Astrocyte (in vitro differentiated cells and primary cell): ENCODE results near the gene RPL18. TPM values are rescaled to one million over a fixed set of nuclear protein-coding genes. Genes with fewer than 3 reads are reported as not detected.
A peak's percentile ranks its signal among the peaks of the same experiment; 100 is the strongest.

Experiments used
- DNase-seq: peaks from one replicate; pipeline ENCODE4 v3.0.0-alpha.2; 2010; ENCODE audit warnings: low read depth
- FAIRE-seq: peaks from 2 replicates; lab custom pipeline; 2011; peaks lifted over from hg19 to GRCh38; lab: Jason Lieb, UNC
- H2AFZ ChIP-seq: 2 replicates; pipeline ENCODE4 v1.6.0; 2012; ENCODE audit warnings: low read depth, low read length, inconsistent platforms
- H3K27ac ChIP-seq: 2 replicates; pipeline ENCODE4 v1.5.1; 2011; ENCODE audit warnings: low read depth, low read length, inconsistent platforms
- H3K27me3 ChIP-seq: 2 replicates; pipeline ENCODE4 v1.6.0; 2011; ENCODE audit warnings: low read length, inconsistent platforms; ENCODE audit not compliant: insufficient read depth
- H3K36me3 ChIP-seq: 2 replicates; pipeline ENCODE4 v1.5.1; 2011; ENCODE audit warnings: low read length, inconsistent platforms; ENCODE audit not compliant: insufficient read depth
- H3K4me1 ChIP-seq: 2 replicates; pipeline ENCODE4 v1.5.1; 2011; ENCODE audit warnings: low read length, inconsistent platforms; ENCODE audit not compliant: insufficient read depth
- H3K4me2 ChIP-seq: 2 replicates; pipeline ENCODE4 v1.6.0; 2012; ENCODE audit warnings: low read length, inconsistent platforms
- H3K4me3 ChIP-seq: 2 replicates; pipeline ENCODE4 v1.5.1; 2011; ENCODE audit warnings: low read depth, mild to moderate bottlenecking, low read length, inconsistent platforms; ENCODE audit not compliant: insufficient read depth
- H3K79me2 ChIP-seq: 2 replicates; pipeline ENCODE4 v1.6.0; 2012; ENCODE audit warnings: mild to moderate bottlenecking, low read length, inconsistent platforms; ENCODE audit not compliant: insufficient read depth
- H3K9ac ChIP-seq: 2 replicates; pipeline ENCODE4 v1.6.0; 2012; ENCODE audit warnings: mild to moderate bottlenecking, low read length, inconsistent platforms
- H3K9me3 ChIP-seq: 2 replicates; pipeline ENCODE4 v1.5.1; 2012; ENCODE audit warnings: low read depth, mild to moderate bottlenecking, low read length, inconsistent platforms; ENCODE audit not compliant: insufficient read depth
- H4K20me1 ChIP-seq: 2 replicates; pipeline ENCODE4 v1.6.0; 2012; ENCODE audit warnings: low read length, inconsistent platforms; ENCODE audit not compliant: insufficient read depth
- H3K27ac Mint-ChIP-seq: one replicate; pipeline ENCODE4 v1.8.0; 2021; ENCODE audit warnings: mild to moderate bottlenecking, mixed read lengths; ENCODE audit not compliant: unreplicated experiment
- H3K27me3 Mint-ChIP-seq: one replicate; pipeline ENCODE4 v1.8.0; 2021; ENCODE audit warnings: low read depth, mixed read lengths; ENCODE audit not compliant: unreplicated experiment
- H3K36me3 Mint-ChIP-seq: one replicate; pipeline ENCODE4 v1.8.0; 2021; ENCODE audit warnings: low read depth, mixed read lengths; ENCODE audit not compliant: unreplicated experiment
- H3K4me1 Mint-ChIP-seq: one replicate; pipeline ENCODE4 v1.8.0; 2021; ENCODE audit warnings: low read depth, mixed read lengths; ENCODE audit not compliant: unreplicated experiment
- H3K4me3 Mint-ChIP-seq: one replicate; pipeline ENCODE4 v1.8.0; 2021; ENCODE audit warnings: mild to moderate bottlenecking, moderate library complexity, mixed read lengths; ENCODE audit not compliant: unreplicated experiment
- H3K9me3 Mint-ChIP-seq: one replicate; pipeline ENCODE4 v1.8.0; 2021; ENCODE audit warnings: mild to moderate bottlenecking, mixed read lengths; ENCODE audit not compliant: unreplicated experiment
- EZH2 ChIP-seq: IDR thresholded peaks from 2 replicates; pipeline ENCODE4 v1.6.1; 2012; ENCODE audit warnings: mild to moderate bottlenecking, low read length, inconsistent platforms; ENCODE audit not compliant: insufficient read depth
- total RNA-seq: library from RNA; stranded (reverse); gene quantifications from 2 replicates; pipeline ENCODE4 v1.2.1, GENCODE V29; 2021
- TF ChIP-seq, protein P1 (sequence below): IDR thresholded peaks from 2 replicates; pipeline ENCODE4 v1.5.1; 2011; ENCODE audit warnings: low read depth, mild to moderate bottlenecking, inconsistent platforms, low read length, moderate library complexity; ENCODE audit not compliant: insufficient read depth

The RPL18 gene
- total RNA-seq, 1 donor from 2014 or later: 1,102 TPM

DNA sequence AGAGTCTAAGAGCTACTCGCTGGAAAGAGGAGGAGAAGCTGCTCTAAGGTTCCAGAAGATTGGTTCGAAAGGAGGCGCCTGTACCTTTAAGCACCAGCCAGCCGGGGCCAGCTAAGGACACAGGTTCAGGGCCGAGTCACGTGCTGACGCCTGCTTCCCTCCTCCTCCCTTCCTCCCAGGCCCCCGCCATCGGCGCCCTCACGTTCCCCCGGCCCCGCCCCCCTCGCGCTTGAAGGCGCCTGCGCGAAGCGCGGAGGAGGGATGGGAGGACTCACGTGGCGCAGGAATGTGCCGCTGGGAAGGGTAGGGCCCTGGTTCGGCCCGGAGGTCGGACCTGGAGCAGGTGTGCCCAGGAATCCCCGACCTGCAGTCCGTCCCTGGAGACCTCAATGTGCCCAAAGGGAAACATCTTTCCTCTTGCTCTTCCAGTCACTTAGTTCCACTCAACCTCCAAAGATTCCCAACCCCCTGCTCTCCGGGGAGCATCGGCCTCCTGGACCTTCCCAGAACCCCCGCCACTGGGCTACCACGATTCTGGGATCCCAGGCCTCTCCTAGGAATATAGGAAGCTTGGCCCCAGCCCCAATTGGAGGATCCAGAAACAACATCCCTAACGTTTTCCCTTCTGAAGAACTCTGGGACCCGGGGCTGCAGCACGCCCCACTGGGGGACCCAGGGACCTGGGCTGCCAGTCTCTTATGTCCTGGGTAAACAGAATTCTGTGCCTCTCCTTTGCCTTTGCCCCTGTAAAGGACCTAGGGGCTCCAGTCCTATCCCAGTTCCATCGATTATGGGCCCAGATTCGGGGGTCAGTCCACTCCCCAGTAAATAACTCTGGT is 15.7 kb upstream of the RPL18 start:
- no peaks in the 10 kb centered on the region for H4K20me1 ChIP-seq
- peak overlapping the region; percentile 35 for H2AFZ ChIP-seq
- H3K27ac ChIP-seq: no peak overlapping the region
- H3K4me2 ChIP-seq: peak overlapping the region; percentile 88
- no peaks in the 10 kb centered on the region for H3K9me3 ChIP-seq
- peak overlapping the region; percentile 14 for H3K4me3 Mint-ChIP-seq
- H3K4me1 Mint-ChIP-seq: peaks cover 3% of the 10 kb centered on the region
- DNase-seq (peak; percentile 80), FAIRE-seq (no peak)
- no peak overlapping the region for H3K27ac Mint-ChIP-seq
- no peaks in the 10 kb centered on the region for H3K36me3 ChIP-seq
- H3K9me3 Mint-ChIP-seq: no peaks in the 10 kb centered on the region
- H3K79me2 ChIP-seq: no peaks in the 10 kb centered on the region
- H3K27me3 Mint-ChIP-seq: peaks cover 3% of the 10 kb centered on the region
- TF ChIP-seq, protein P1, sequence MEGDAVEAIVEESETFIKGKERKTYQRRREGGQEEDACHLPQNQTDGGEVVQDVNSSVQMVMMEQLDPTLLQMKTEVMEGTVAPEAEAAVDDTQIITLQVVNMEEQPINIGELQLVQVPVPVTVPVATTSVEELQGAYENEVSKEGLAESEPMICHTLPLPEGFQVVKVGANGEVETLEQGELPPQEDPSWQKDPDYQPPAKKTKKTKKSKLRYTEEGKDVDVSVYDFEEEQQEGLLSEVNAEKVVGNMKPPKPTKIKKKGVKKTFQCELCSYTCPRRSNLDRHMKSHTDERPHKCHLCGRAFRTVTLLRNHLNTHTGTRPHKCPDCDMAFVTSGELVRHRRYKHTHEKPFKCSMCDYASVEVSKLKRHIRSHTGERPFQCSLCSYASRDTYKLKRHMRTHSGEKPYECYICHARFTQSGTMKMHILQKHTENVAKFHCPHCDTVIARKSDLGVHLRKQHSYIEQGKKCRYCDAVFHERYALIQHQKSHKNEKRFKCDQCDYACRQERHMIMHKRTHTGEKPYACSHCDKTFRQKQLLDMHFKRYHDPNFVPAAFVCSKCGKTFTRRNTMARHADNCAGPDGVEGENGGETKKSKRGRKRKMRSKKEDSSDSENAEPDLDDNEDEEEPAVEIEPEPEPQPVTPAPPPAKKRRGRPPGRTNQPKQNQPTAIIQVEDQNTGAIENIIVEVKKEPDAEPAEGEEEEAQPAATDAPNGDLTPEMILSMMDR: no peak
- no peak for TF ChIP-seq EZH2
- no peak overlapping the region for H3K4me3 ChIP-seq
- H3K36me3 Mint-ChIP-seq: no peaks in the 10 kb centered on the region
- H3K27me3 ChIP-seq: peaks cover 3% of the 10 kb centered on the region
- H3K4me1 ChIP-seq: peaks cover 46% of the 10 kb centered on the region
- H3K9ac ChIP-seq: peak overlapping the region; percentile 29

DNA sequence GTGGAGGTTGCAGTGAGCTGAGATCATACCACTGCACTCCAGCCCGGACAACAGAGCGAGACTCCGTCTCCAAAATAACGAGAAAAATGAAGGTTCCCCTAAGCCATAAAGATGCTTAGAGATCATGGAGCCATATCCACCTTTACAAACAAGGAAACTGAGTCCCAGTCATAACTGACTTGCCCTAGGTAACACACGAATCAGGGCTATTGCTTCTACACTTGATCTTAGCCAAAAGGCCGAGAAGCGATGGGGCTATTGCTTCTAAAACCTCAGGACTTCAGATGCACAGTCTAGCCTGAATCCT is 15.0 kb upstream of the RPL18 start:
- TF ChIP-seq, protein P1: no peak
- no peak for TF ChIP-seq EZH2
- no peaks in the 10 kb centered on the region for H3K9me3 Mint-ChIP-seq
- Histone ChIP-seq H3K4me2 (peak overlapping the region; percentile 88), H3K36me3 (no peaks in the 10 kb centered on the region), H3K9me3 (no peaks in the 10 kb centered on the region), H2AFZ (peak overlapping the region; percentile 8), H3K27me3 (peaks cover 3% of the 10 kb centered on the region), H3K4me3 (no peak overlapping the region), H3K4me1 (peaks cover 46% of the 10 kb centered on the region), H3K79me2 (no peaks in the 10 kb centered on the region), H3K9ac (peak overlapping the region; percentile 29), H4K20me1 (no peaks in the 10 kb centered on the region), H3K27ac (no peak overlapping the region)
- no peak overlapping the region for H3K27ac Mint-ChIP-seq
- H3K36me3 Mint-ChIP-seq: no peaks in the 10 kb centered on the region
- FAIRE-seq: no peak
- H3K27me3 Mint-ChIP-seq: peaks cover 3% of the 10 kb centered on the region
- DNase-seq: no peak
- peaks cover 3% of the 10 kb centered on the region for H3K4me1 Mint-ChIP-seq
- H3K4me3 Mint-ChIP-seq: no peak overlapping the region
